HuH-7 (cell line): Measurements from ENCODE around the gene RREB1.
A peak's percentile ranks its signal among the peaks of the same experiment; 100 is the strongest.
"Not testable (repeated sequence)": the region's sequence is repeated elsewhere in the genome, so short reads cannot be mapped to it uniquely, and the experiment has no call there.

Experiments used
- DNase-seq: peaks from one replicate; pipeline ENCODE4 v3.0.0; 2011; ENCODE audit warnings: low spot score

Gene RREB1

GRCh38 chr6:7263519-7263805, 155.7 kb downstream of the RREB1 start:
- not testable (repeated sequence) for DNase-seq

GRCh38 chr6:7264041-7264440, 156.3 kb downstream of the RREB1 start:
- DNase-seq: no peak

GRCh38 chr6:7264686-7265384, 157.1 kb downstream of the RREB1 start:
- no peak for DNase-seq

GRCh38 chr6:7265385-7265726, 157.6 kb downstream of the RREB1 start:
- not testable (repeated sequence) for DNase-seq

GRCh38 chr6:7267071-7267465, 159.3 kb downstream of the RREB1 start:
- DNase-seq: no peak

- DNase-seq: no peak
These were observed 159.8 kb downstream of the RREB1 start for GRCh38 chr6:7267466-7268091.

- DNase-seq: no peak
These were observed 160.6 kb downstream of the RREB1 start for GRCh38 chr6:7268362-7268761.

GRCh38 chr6:7268816-7269555, 161.2 kb downstream of the RREB1 start:
- DNase-seq: no peak

- no peak for DNase-seq
These were observed 162.1 kb downstream of the RREB1 start for GRCh38 chr6:7269816-7270215.

- peak; percentile 45 for DNase-seq
These were observed 162.8 kb downstream of the RREB1 start for GRCh38 chr6:7270320-7271204.

GRCh38 chr6:7271205-7271534, 163.4 kb downstream of the RREB1 start:
- DNase-seq: no peak

- DNase-seq: no peak
These were observed 165.9 kb downstream of the RREB1 start for GRCh38 chr6:7273709-7274108.

- DNase-seq: not testable (repeated sequence)
These were observed 166.8 kb downstream of the RREB1 start for GRCh38 chr6:7274525-7274924.

- no peak for DNase-seq
These were observed 168.4 kb downstream of the RREB1 start for GRCh38 chr6:7276199-7276524.

GRCh38 chr6:7282097-7282906, 174.5 kb downstream of the RREB1 start:
- DNase-seq: no peak

GRCh38 chr6:7283676-7284075, 175.9 kb downstream of the RREB1 start:
- no peak for DNase-seq

- no peak for DNase-seq
These were observed 177.7 kb downstream of the RREB1 start for GRCh38 chr6:7285416-7285815.

GRCh38 chr6:7290079-7290478, 182.3 kb downstream of the RREB1 start:
- DNase-seq: no peak

- DNase-seq: no peak
These were observed 185.0 kb downstream of the RREB1 start for GRCh38 chr6:7292596-7293255.

GRCh38 chr6:7295916-7296315, 188.2 kb downstream of the RREB1 start:
- DNase-seq: no peak

GRCh38 chr6:7296602-7297001, 188.8 kb downstream of the RREB1 start:
- DNase-seq: no peak
